SK-N-SH treated with all-trans-retinoic acid at 6 μM for 48 hours (cell line): ENCODE results near the gene DCP2.

Experiments used
- ATAC-seq: fragments of 200-7000 bp; cut with Tn5 transposase; 3 replicates; pipeline ENCODE4 v1.9.1; 2020; ENCODE audit warnings: mild to moderate bottlenecking, moderate library complexity
- ARNTL ChIP-seq: fragments of 450-650 bp; formaldehyde crosslinking; IDR thresholded peaks from 2 replicates; pipeline ENCODE4 v1.5.0; 2020; ENCODE audit warnings: low read depth, mild to moderate bottlenecking, moderate library complexity, borderline replicate concordance
- BACH2 ChIP-seq: fragments of 250-450 bp; sonication (Bioruptor Pico); IDR thresholded peaks from 2 replicates; pipeline ENCODE4 v1.9.0; 2021; ENCODE audit warnings: mild to moderate bottlenecking, borderline replicate concordance
- ESRRG ChIP-seq: fragments of 250-450 bp; sonication (Bioruptor Pico); IDR thresholded peaks from 2 replicates; pipeline ENCODE4 v1.6.1; 2021; ENCODE audit warnings: mild to moderate bottlenecking
- GLIS3 ChIP-seq: fragments of 250-450 bp; sonication (Bioruptor Pico); IDR thresholded peaks from 2 replicates; pipeline ENCODE4 v1.5.0; 2020; ENCODE audit warnings: mild to moderate bottlenecking, moderate library complexity
- ISL1 ChIP-seq: fragments of 250-450 bp; sonication (Bioruptor Pico); IDR thresholded peaks from 2 replicates; pipeline ENCODE4 v2.1.2; 2022; ENCODE audit warnings: mild to moderate bottlenecking, moderate library complexity
- OSR1 ChIP-seq: fragments of 250-450 bp; sonication (Bioruptor Pico); IDR thresholded peaks from 2 replicates; pipeline ENCODE4 v1.8.0; 2022; ENCODE audit warnings: moderate library complexity, mild to moderate bottlenecking, inconsistent platforms
- PPARA ChIP-seq: fragments of 250-450 bp; sonication (Bioruptor Pico); IDR thresholded peaks from 2 replicates; pipeline ENCODE4 v1.5.0; 2020; ENCODE audit warnings: mild to moderate bottlenecking, borderline replicate concordance
- RARB ChIP-seq: fragments of 250-450 bp; sonication (Bioruptor Pico); IDR thresholded peaks from 2 replicates; pipeline ENCODE4 v1.8.0; 2021; ENCODE audit warnings: mild to moderate bottlenecking, moderate library complexity
- TCF4 ChIP-seq: fragments of 250-450 bp; sonication (Bioruptor Pico); IDR thresholded peaks from 2 replicates; pipeline ENCODE4 v1.8.0; 2021; ENCODE audit warnings: mild to moderate bottlenecking, moderate library complexity, borderline replicate concordance
- TOX ChIP-seq: fragments of 250-450 bp; sonication (Bioruptor Pico); IDR thresholded peaks from 2 replicates; pipeline ENCODE4 v1.8.0; 2021; ENCODE audit warnings: mild to moderate bottlenecking, moderate library complexity, borderline replicate concordance
- ZFP3 ChIP-seq: fragments of 250-450 bp; sonication (Bioruptor Pico); IDR thresholded peaks from 2 replicates; pipeline ENCODE4 v1.5.0; 2020; ENCODE audit warnings: mild to moderate bottlenecking, moderate library complexity
- ZFP30 ChIP-seq: fragments of 450-650 bp; formaldehyde crosslinking; IDR thresholded peaks from 2 replicates; pipeline ENCODE4 v1.5.0; 2022; ENCODE audit warnings: mild to moderate bottlenecking, moderate library complexity
- ZNF70 ChIP-seq: fragments of 450-650 bp; formaldehyde crosslinking; IDR thresholded peaks from 2 replicates; pipeline ENCODE4 v1.5.0; 2020; ENCODE audit warnings: mild to moderate bottlenecking, moderate library complexity
- ZNF8 ChIP-seq: fragments of 450-650 bp; formaldehyde crosslinking; IDR thresholded peaks from 2 replicates; pipeline ENCODE4 v1.5.0; 2020; ENCODE audit warnings: mild to moderate bottlenecking, moderate library complexity
- TF ChIP-seq, protein P1 (sequence below): fragments of 250-450 bp; sonication (Bioruptor Pico); IDR thresholded peaks from 2 replicates; pipeline ENCODE4 v1.5.0; 2020; ENCODE audit warnings: mild to moderate bottlenecking, moderate library complexity
- TF ChIP-seq, protein P2 (sequence below): fragments of 250-450 bp; sonication (Bioruptor Pico); IDR thresholded peaks from 2 replicates; pipeline ENCODE4 v1.8.0; 2020; ENCODE audit warnings: mild to moderate bottlenecking, moderate library complexity, borderline replicate concordance
- TF ChIP-seq, protein P3 (sequence below): fragments of 250-450 bp; sonication (Bioruptor Pico); IDR thresholded peaks from 2 replicates; pipeline ENCODE4 v1.5.1; 2020; ENCODE audit warnings: low read depth, mild to moderate bottlenecking, moderate library complexity
- TF ChIP-seq, protein P4 (sequence below): fragments of 250-450 bp; sonication (Bioruptor Pico); IDR thresholded peaks from 2 replicates; pipeline ENCODE4 v1.5.1; 2021; ENCODE audit warnings: mild to moderate bottlenecking, moderate library complexity

DCP2 gene

DNA sequence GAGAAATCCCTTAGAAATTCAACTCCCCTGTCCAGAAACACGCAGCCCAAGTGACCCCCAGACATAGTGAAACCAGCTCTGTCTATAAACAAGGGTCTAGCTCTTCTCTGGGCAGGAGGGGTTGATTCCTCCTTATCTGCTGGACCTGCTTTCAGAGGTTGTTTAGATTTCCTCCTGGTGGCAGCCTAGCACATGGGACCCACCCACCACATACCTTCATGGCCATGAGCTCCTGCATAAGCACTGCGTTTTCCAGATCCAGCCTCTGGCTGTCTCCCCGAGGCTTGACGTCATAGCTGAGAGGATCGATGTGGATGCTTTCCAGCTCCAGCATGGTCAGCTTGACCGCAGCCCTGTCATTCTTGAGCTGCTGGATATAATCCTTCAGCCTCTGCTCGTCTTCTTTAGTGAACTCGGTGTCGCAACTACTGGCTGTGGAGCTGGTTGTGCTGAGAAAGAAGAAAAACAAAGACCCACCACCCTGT lies 77.0 kb downstream of the DCP2 start:
- ATAC-seq: no peak
- no peak for TF ChIP-seq TCF4 (CRISPR knock-in tag)
- no peak for TF ChIP-seq PPARA (CRISPR knock-in tag)
- no peak for TF ChIP-seq BACH2
- TF ChIP-seq OSR1 (CRISPR knock-in tag): no peak
- no peak for TF ChIP-seq ZNF70 (CRISPR knock-in tag)
- no peak for TF ChIP-seq TOX (CRISPR knock-in tag)
- TF ChIP-seq, protein P1, sequence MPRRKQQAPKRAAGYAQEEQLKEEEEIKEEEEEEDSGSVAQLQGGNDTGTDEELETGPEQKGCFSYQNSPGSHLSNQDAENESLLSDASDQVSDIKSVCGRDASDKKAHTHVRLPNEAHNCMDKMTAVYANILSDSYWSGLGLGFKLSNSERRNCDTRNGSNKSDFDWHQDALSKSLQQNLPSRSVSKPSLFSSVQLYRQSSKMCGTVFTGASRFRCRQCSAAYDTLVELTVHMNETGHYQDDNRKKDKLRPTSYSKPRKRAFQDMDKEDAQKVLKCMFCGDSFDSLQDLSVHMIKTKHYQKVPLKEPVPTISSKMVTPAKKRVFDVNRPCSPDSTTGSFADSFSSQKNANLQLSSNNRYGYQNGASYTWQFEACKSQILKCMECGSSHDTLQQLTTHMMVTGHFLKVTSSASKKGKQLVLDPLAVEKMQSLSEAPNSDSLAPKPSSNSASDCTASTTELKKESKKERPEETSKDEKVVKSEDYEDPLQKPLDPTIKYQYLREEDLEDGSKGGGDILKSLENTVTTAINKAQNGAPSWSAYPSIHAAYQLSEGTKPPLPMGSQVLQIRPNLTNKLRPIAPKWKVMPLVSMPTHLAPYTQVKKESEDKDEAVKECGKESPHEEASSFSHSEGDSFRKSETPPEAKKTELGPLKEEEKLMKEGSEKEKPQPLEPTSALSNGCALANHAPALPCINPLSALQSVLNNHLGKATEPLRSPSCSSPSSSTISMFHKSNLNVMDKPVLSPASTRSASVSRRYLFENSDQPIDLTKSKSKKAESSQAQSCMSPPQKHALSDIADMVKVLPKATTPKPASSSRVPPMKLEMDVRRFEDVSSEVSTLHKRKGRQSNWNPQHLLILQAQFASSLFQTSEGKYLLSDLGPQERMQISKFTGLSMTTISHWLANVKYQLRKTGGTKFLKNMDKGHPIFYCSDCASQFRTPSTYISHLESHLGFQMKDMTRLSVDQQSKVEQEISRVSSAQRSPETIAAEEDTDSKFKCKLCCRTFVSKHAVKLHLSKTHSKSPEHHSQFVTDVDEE (CRISPR knock-in tag): no peak
- no peak for TF ChIP-seq ZFP30 (CRISPR knock-in tag)
- TF ChIP-seq, protein P2, sequence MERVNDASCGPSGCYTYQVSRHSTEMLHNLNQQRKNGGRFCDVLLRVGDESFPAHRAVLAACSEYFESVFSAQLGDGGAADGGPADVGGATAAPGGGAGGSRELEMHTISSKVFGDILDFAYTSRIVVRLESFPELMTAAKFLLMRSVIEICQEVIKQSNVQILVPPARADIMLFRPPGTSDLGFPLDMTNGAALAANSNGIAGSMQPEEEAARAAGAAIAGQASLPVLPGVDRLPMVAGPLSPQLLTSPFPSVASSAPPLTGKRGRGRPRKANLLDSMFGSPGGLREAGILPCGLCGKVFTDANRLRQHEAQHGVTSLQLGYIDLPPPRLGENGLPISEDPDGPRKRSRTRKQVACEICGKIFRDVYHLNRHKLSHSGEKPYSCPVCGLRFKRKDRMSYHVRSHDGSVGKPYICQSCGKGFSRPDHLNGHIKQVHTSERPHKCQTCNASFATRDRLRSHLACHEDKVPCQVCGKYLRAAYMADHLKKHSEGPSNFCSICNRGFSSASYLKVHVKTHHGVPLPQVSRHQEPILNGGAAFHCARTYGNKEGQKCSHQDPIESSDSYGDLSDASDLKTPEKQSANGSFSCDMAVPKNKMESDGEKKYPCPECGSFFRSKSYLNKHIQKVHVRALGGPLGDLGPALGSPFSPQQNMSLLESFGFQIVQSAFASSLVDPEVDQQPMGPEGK (CRISPR knock-in tag): no peak
- no peak for TF ChIP-seq ZNF8 (CRISPR knock-in tag)
- TF ChIP-seq ISL1 (CRISPR knock-in tag): no peak

DNA sequence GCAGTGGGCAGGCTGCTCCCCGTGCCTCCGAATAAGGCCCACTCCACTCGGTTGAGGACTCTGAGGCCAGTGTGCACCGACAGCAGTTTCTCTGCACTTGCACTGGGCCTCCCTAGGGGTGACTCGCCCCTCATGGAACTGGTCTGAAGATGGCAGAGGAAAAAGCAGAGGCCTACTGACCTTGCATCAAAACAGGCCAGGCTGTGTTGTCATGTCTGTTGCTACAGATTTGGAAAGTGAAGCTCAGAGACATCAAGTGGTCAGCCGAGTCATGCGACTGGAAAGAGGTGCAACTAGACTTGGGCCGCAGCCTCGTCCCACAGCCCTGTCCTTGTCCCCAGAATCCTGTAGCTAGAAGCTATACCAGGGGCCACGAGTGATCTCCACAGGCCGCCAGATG lies 78.3 kb downstream of the DCP2 start:
- TF ChIP-seq TOX (CRISPR knock-in tag) (no peak), ESRRG (no peak), RARB (no peak), OSR1 (CRISPR knock-in tag) (no peak), ZNF70 (CRISPR knock-in tag) (no peak), ZFP3 (no peak), ISL1 (CRISPR knock-in tag) (no peak), ARNTL (CRISPR knock-in tag) (no peak), PPARA (CRISPR knock-in tag) (no peak), GLIS3 (no peak), TCF4 (CRISPR knock-in tag) (no peak)
- TF ChIP-seq, protein P3, sequence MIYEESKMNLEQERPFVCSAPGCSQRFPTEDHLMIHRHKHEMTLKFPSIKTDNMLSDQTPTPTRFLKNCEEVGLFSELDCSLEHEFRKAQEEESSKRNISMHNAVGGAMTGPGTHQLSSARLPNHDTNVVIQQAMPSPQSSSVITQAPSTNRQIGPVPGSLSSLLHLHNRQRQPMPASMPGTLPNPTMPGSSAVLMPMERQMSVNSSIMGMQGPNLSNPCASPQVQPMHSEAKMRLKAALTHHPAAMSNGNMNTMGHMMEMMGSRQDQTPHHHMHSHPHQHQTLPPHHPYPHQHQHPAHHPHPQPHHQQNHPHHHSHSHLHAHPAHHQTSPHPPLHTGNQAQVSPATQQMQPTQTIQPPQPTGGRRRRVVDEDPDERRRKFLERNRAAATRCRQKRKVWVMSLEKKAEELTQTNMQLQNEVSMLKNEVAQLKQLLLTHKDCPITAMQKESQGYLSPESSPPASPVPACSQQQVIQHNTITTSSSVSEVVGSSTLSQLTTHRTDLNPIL (CRISPR knock-in tag): no peak
- TF ChIP-seq, protein P1 (CRISPR knock-in tag): no peak
- TF ChIP-seq, protein P2 (CRISPR knock-in tag): no peak
- TF ChIP-seq, protein P4, sequence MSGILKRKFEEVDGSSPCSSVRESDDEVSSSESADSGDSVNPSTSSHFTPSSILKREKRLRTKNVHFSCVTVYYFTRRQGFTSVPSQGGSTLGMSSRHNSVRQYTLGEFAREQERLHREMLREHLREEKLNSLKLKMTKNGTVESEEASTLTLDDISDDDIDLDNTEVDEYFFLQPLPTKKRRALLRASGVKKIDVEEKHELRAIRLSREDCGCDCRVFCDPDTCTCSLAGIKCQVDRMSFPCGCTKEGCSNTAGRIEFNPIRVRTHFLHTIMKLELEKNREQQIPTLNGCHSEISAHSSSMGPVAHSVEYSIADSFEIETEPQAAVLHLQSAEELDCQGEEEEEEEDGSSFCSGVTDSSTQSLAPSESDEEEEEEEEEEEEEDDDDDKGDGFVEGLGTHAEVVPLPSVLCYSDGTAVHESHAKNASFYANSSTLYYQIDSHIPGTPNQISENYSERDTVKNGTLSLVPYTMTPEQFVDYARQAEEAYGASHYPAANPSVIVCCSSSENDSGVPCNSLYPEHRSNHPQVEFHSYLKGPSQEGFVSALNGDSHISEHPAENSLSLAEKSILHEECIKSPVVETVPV (CRISPR knock-in tag): no peak
- ATAC-seq: no peak
